Colon (tissue), 2 donors: ENCODE measurements around the gene MAGIX.
"Not testable (repeated sequence)": the region's sequence is repeated elsewhere in the genome, so short reads cannot be mapped to it uniquely, and the experiment has no call there.

Experiments
- FAIRE-seq: peaks from 2 replicates; lab custom pipeline; 2012; peaks lifted over from hg19 to GRCh38; lab: Jason Lieb, UNC
- donor health status: control.
- donor health status: control.

Gene MAGIX

DNA sequence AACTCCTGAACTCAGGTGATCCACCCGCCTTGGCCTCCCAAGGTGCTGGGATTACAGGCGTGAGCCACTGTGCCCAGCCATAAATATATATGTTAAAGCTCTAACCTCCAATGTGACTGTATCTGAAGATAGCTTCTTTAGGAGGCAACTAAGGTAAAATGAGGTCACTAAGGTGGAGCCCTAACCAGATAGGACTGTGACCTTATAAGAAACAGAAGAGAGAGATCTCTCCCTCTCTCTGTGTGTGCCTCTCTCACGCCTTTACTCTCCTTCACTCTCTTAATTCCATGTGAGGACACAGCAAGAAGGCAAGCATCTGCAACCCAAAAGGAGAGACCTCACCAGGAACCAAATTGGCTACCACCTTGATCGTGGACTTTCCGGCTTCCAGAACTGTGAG lies 926 bp upstream of the MAGIX start:
- FAIRE-seq, result no peak

DNA sequence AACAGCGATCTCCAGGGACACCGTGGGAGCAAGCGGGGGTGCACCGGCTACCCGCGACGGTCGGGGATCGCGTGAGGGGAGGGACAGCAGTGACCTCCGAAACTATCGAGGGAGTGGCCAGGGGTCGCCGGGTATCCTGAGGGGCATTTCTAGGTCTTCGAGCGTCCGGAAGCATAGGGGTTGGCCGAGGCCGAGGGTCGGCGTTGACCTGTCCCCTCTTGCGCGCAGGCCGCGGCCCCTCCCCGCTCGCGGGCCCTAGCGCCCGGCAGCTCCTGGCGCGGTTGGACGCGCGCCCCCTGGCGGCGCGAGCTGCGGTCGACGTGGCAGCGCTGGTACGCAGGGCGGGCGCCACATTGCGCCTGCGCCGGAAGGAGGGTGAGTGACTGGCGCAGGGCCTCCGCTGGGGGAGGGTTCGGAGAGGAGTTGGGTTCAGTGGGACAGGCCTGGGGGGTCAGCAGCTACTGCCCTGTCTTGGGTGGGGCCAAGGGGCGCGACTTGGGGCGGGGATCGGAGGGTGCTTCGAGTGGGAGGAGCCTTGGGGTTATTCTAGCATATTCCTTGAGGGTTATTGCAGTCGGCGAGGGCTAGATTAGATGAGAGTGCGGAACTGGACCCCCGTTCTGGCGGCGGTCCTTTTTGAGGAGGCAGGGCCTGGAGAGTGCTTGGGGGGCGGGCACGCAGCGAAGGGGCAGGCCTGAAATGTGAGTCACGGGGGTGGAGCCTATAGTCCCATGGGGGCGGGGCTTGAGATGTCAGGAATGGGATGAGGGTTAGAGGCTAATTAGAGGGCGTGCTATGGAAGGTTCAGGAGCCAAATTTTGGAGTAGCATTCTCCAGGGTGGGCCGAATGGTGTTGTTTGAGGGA lies 1.2 kb downstream of the MAGIX start:
- FAIRE-seq, result no peak

DNA sequence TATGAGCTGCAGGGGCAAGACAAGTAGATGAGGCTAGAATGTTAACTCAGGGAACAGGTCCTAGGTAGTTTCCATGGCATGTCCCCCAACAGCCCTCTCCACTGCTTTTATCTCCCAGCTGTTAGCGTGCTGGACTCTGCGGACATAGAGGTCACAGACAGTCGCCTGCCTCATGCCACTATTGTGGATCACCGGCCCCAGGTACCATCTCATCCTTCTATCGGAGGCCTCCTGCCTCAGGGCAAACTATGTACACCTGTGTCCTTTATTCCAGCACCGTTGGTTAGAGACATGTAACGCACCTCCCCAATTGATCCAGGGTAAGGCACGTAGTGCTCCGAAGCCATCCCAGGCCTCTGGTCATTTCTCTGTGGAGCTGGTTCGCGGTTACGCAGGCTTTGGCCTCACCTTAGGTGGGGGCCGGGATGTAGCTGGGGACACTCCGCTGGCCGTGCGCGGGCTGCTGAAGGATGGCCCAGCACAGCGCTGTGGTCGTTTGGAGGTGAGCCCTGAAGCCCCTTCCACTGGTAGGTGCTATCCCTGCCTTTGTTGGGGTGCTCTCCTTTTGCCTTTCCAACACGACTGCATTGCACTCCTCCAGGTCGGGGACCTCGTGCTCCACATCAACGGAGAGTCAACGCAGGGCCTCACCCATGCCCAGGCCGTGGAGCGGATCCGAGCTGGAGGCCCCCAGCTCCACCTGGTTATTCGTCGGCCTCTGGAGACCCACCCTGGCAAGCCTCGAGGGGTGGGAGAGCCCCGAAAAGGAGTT lies 2.2 kb downstream of the MAGIX start:
- no peak for FAIRE-seq

DNA sequence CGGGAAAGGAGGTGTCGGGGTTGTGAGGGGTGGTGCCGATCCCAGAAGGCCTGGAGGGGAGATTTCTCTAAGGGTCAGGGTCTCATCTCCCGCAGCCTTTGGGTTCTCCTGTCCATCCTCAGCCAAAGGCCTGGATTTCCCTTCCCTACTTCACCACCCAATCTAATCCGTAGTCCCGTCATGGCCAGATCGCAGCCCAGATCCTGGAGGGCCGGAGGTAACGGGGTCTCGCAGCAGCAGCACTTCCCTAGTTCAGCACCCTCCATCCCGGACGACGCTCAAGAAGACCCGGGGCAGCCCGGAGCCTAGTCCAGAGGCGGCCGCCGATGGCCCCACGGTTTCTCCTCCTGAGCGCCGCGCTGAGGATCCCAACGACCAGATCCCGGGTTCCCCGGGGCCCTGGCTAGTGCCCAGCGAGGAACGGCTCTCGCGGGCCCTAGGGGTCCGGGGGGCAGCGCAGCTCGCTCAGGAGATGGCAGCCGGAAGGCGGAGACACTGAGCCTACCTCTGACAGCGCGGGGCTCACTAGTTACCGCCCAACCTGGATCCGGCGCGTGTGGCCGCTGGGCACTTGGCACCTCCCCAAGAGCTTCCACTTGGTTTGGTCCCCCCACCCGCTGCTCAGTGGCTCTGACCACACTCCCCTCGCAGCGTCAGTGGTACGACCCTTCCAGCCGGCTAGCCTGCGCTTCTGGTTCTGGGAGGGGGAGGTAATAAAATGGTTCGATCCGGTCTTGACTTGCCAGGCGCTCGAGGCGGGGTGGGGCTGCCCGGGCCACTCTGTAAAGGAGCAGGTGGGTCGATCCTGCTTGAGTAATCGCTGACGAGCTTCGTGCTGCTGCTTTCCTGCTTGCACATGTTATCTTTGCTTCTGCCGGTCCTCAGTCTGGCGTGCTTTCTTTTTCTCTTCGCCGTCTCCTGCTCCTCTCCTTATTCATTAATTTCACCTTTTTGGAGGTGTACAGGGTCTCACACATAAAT lies 3.6 kb downstream of the MAGIX start:
- no peak for FAIRE-seq

DNA sequence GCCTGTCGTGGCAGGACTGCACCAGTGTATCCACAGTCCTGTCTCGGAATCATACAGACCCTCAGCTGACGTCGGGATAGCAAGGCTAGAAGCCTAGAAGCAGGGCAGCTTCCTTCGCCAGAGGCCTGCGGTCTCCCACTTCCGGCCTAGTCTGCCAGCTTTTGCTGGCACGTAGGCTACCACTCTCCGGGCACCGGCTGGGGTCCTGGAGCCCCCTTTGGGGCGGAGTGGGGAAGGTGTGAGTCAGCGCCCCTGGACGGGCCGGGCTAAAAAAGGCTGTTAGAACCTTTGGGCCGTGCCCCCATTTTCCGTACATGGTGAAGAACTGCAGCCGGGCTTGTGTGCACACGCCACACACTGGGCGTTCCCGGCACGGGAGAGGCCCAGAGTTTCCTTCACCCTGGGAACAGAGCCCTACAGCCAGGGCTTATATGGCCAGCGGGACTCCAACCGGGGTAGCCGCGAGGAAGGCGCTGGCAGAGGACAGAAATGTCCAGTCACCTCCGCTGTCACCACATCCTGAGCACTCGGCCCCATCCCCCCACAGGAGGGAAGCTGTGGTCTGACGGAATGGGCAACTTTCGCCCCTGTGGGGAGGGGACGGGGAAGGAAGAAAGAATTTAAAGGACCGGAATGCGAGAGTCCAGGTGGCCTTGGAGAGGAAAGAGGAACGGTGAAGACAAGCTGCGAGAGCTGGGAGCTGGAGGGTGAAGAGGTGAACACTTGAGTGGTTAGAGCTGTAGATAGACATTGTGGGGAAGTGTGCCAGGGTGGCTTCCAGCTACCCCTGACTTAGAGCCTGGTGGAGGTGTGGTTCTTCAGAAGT lies 4.6 kb downstream of the MAGIX start:
- FAIRE-seq, result no peak

- no peak for FAIRE-seq
Measured at GRCh38 chrX:49167740-49168108, 5.2 kb downstream of the MAGIX start.

- FAIRE-seq, result no peak
Measured at GRCh38 chrX:49171752-49172279, 9.3 kb downstream of the MAGIX start, which contains the start of gene PLP2. TSS of gene PLP2 (plus strand) at chrX:49171898. CDS start at chrX:49172001, 103 bp downstream.

GRCh38 chrX:49172280-49172780 lies 9.8 kb downstream of the MAGIX start:
- FAIRE-seq, result no peak

DNA sequence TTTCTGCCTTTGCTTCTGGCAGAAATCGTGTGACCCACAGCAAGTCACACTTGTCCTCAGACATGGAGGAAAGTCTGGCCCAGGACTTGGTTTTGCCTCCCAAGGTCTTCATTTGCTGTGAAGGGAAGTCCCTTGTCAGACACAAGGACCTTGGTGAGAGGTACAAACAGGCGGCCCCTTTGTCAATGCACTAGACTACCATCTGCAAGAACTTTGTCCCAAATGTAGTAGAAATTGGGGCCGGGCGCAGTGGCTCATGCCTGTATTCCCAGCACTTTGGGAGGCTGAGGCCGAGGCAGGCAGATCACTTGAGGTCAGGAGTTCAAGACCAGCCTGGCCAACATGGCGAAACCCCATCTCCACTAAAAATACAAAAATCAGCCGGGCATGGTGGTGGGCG lies 11.0 kb downstream of the MAGIX start:
- not testable (repeated sequence) for FAIRE-seq

GRCh38 chrX:49174723-49175122 lies 12.2 kb downstream of the MAGIX start:
- FAIRE-seq, result no peak

DNA sequence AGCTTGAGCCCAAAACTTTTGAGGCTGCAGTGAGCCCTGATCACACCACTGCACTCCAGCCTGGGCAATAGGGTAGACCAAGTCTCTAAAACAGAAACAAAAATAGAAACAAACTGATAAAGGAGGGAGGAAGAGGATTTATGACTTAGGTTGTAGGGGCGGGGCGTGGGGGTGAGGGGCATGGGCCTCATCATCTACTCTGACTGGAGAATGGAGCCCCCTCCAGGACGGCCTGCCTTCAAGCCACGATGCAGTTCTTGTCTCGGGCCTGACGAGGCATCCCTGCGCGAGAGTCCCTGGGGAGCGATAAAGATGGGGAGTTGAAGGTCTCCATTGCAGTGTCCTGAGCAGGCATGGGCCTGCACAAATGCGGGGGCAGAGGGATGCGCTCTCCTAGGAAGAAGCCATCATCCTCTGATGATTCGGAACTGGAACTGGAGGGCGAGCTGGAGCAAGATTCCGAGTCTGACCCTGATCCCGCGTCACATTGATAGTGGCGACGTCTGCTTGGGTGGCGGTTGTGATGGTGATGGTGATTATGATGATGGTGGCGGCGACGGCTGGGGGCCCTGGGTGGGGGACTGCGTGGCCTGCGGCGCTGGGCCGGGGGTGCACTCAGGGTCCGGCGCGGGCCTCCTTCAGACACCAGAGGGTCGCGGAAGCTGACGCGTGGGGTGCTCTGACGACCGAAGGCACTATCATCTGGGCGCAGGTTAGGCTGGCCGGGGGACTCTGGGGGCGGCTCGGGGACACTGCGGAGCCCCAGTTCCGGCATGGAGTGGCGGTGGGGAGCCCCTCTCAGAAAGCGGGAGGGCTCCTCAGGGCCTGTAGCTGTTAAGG lies 13.1 kb downstream of the MAGIX start:
- FAIRE-seq, result no peak

DNA sequence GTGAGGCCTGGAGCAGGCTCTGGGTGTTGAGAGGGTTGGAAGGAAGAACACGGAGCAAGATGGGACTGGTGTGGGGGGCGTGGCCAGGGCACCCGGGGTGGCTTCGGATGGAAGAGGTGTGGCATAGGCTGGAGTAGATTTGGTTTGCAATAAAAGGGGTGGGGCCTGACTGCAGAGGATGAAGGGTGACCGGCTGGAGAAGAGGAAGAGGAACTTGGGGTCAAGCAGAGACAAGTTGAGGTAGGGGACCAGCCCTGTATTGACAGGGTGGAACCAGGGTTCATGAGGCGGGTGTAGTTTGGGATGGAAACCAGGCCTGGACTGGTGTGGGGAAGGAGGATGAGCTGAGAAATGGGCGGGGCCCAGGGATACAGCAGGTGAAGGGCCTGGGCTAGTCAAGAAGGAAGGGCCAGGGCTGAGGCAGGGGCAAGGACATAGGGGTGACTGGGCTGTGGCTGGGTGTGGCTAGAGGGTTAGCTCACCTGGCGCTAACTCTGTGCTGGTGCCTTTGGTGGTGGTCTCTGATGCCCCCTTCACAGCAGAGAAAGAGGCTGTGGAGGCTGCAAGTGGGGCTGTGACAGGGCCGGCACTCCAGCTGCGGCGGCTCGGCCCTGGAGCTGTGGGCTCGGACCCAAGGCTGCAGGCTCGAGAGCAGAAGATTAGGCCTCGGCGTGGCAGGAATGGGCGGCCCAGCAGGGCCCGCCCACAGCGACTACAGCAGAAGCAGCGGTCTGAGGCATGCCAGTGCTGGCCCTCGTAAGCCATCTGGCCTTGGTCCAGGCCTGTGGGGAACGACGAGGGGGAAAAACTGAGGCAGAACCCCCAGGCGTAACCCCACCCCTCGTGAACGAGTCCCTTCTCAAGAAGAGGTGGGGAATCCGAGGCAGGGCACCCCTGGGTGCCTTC lies 14.1 kb downstream of the MAGIX start:
- no peak for FAIRE-seq

DNA sequence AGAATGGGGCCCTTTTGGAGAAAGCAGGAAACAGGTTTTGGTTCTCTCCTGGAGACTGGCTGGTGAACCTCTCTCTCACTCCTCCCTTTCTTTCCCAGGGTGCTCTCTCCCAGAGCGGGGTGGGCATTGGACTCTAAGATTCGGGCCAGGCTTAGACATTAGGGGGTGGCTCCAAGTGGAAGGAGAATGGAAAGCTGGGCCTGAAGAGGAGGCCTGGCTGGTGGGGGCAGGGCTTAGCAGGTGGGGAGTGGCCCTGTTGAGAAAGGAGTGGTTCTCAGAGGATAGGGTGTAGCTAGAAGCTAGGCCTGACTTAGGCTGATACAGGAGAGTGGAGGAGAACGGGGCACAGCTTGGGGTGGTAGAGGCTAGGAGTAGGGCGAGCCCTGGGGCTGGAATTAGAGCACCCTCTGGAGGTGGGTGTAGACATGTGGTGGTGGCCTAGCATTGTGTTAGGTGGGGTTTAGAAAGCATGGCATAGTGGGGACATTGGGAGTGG lies 14.8 kb downstream of the MAGIX start:
- FAIRE-seq, result no peak

GRCh38 chrX:49177873-49178480 lies 15.4 kb downstream of the MAGIX start:
- FAIRE-seq, result no peak

DNA sequence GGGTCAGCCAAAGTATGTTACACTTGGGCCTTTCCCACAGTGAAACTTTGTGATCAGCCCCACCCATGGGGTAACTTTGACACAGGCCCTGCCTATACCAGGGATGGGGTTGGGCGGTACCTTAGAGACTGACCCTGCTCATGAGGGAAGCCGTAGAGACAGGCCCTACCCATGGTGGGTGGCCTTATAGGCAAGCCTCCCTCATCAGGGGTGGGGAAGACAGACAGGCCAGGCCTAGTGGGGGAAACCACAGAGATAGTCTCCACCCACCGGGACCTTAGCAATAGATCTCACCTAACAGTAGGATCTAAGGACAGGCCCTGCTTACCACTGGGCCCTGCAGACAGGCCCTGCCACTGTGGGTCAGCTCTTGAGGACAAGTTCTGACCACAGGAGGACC lies 16.0 kb downstream of the MAGIX start:
- no peak for FAIRE-seq

DNA sequence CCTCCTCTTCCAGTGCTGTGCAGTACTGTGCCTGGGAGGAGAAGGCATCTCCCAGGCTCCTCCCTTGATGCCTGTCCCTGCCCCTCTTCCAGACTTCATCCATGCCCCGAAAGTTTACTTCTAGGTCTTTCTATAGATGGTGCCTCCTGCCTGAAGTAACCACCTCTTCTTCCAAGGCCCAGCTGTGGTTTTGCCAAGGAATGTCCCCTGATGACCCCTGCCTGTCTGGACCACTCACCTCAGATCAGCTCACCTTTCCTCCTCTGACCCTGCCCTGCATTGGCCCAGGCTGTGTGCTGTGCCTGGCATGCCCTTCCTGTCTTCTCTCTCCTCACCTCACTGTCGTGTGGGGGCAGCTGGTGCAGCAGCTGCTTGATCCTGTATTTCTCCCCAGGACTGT lies 16.8 kb downstream of the MAGIX start:
- no peak for FAIRE-seq

GRCh38 chrX:49183701-49184281 lies 21.2 kb downstream of the MAGIX start:
- no peak for FAIRE-seq
